GM15510 (cell line): Measurements from ENCODE around the gene LMOD1.

Experiments used
- POLR2A ChIP-seq: IDR thresholded peaks from 3 replicates; pipeline ENCODE4 v1.6.1; 2011; ENCODE audit warnings: borderline replicate concordance; ENCODE audit not compliant: insufficient read length; ENCODE audit errors: extremely low read depth

The LMOD1 gene

DNA sequence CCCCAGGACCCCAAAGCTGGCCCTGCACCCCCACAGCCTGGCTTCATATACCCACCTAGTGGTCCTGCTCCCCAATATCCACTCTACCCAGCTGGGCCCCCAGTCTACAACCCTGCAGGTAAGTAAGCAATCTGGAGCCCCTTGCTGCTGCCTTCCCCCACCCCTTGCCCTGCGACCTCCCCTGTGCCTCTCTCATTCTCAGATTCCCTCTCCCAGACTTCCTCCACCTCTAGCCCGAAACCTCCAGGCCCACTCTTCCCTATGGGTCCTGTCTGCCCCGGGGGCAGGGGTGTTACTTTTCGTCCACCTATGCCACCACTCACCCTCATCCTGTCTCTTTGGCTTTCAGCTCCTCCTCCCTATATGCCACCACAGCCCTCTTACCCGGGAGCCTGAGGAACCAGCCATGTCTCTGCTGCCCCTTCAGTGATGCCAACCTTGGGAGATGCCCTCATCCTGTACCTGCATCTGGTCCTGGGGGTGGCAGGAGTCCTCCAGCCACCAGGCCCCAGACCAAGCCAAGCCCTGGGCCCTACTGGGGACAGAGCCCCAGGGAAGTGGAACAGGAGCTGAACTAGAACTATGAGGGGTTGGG, 54.8 kb downstream of the LMOD1 start:
- no peak for TF ChIP-seq POLR2A

GRCh38 chr1:201890806-201891450, 55.4 kb downstream of the LMOD1 start:
- TF ChIP-seq POLR2A: no peak

DNA sequence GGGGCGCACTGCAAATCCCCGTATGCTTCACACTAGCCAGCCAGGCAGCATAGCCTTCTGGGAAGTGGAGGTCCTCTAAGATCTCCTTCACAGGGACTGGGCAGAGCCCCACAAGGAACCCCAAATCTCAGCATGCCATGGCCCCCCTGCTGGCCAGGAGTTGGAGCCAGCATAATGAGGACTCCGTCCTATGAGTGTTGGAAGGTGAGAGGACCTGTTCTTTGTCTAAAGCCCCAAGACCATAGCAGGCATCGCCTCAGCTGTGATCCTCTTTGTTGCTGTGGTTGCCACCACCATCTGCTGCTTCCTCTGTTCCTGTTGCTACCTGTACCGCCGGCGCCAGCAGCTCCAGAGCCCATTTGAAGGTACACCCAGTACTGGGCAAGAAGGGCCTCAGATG, 56.1 kb downstream of the LMOD1 start:
- TF ChIP-seq POLR2A: no peak

DNA sequence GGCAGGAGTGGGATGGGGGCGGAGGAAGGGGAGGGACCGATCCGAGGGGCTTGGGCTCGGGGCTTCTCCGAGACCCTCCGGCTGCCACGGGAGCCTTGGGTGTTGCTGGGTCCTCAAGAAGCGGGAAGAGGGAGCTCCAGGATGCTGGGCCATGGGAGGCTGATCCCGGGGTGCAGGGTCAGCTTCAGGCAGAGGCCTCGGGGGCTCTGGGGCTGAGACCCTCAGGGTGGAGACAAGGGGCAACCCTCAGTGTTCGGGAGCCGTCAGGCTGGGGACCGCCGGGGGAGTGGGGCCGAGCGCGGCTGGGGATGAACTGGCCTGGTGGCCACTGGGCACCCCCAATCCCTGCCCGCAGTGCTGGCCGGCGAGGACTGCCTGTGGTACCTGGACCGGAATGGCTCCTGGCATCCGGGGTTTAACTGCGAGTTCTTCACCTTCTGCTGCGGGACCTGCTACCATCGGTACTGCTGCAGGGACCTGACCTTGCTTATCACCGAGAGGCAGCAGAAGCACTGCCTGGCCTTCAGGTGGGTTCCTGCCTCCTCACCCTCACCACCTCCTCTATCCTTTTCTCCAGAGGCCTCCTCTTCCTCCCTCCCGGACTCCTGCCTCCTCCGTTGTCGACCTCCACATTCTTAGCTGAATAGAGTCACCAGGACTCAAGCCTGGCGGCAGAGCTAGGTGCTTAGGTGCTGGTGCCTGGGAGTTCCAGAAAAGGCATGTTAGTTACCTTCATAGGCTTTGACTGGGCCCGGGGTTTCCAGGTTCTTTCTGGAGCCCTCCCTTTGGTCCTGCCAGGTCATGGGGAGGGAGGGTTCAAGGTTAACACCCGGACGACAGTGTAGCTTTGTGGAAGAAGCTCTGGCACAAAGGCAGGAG, 57.0 kb downstream of the LMOD1 start:
- TF ChIP-seq POLR2A: no peak

- no peak for TF ChIP-seq POLR2A
These were observed 57.9 kb downstream of the LMOD1 start, which contains the start of gene SHISA4 for GRCh38 chr1:201888282-201889089. TSS of gene SHISA4 (plus strand) at chr1:201888898. CDS start at chr1:201888995, 97 bp downstream.

DNA sequence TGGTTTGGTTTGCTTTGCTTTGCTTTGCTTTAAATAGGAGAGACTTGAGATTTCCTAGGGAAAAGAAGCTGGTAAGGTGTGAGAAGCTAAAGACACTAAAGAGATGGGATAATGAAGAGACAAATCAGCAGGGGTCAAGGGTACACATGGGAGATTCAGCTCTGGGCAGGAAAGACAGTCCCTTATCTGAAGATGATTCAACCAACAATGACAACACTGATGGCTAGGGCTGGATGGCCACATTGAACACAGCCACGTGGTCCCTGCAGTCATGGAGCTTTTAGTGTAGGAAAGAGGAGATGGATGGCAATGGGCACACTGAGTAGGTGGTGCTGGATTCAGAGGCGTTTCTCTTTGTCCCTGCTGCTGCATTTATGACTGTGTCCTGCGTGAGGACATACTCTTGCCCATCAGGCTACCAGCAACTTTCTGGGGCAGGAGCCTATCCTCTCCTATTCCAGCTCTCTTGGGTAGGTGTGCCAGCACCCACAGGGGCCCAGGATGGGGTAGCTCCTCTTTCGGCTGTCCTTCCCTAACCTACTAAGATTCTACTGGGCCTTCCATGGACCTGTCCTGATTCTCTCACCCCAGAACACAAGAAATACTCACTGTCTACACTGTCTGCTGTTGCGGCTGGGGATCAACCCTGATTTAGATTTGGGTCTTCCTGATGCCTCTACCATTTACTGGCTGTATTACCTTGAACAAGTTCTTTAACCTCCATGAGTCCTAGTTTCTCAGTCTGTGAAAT, 59.1 kb downstream of the LMOD1 start:
- TF ChIP-seq POLR2A: no peak

- TF ChIP-seq POLR2A: no peak
These were observed 60.1 kb downstream of the LMOD1 start for GRCh38 chr1:201886103-201886885.

DNA sequence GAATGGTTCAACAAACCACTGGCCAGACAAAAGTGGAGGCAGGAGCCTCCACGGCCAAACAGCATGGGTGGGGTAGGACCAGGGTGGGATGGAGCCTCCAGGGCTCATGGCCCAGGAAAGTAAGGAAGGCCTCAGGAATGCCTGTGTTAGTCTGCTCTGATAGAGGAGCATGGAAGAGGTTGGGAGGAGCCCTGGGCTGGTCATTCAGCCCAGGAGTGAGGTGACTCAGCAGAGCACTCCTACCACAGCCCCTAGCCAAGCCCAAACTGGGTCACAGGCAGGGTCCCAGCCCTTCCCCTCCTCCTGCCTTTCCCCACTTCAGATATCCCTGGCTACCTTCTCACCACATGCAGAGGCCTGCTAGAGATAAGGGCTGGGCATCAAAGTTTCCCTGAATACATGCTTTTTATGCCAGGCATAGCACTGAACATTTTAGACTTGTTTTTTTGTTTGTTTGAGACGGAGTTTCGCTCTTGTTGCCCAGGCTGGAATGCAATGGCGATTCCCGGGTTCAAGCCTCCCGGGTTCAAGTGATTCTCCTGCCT, 60.7 kb downstream of the LMOD1 start:
- no peak for TF ChIP-seq POLR2A

- no peak for TF ChIP-seq POLR2A
These were observed 61.9 kb downstream of the LMOD1 start for GRCh38 chr1:201884425-201884824.

- no peak for TF ChIP-seq POLR2A
These were observed 62.6 kb downstream of the LMOD1 start for GRCh38 chr1:201883786-201884185.

- TF ChIP-seq POLR2A: no peak
These were observed 63.1 kb downstream of the LMOD1 start for GRCh38 chr1:201883266-201883665.

DNA sequence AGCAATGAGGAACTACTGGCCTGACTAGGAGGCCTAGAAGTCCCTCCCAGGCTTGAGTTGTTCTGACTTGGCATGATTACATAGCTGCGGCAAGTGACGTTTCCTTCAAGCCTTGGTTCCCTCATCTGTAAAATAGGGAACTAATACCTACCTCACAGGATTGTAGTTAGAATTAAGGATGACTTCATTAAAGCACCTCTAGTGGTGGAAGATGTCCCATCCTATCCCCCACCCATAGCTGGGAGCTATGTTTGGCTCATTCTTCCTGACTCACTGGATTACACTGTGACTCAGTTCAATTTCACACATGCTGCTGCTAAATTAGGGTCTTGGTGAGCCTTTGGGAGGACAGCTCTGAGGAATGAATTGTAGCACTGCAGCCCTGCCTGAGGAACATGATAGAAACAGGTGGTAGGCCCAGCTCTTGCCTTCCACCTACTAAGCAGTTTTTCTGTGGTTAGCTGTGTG, 63.6 kb downstream of the LMOD1 start:
- TF ChIP-seq POLR2A: no peak

- TF ChIP-seq POLR2A: no peak
These were observed 64.7 kb downstream of the LMOD1 start for GRCh38 chr1:201881617-201882016.
